HCT116 (cell line): ENCODE measurements around the gene CCDC73.

ENCODE experiments used
- CEBPB ChIP-seq: IDR thresholded peaks from 2 replicates; pipeline ENCODE4 v1.6.1; 2012; ENCODE audit warnings: low read depth
- CTCF ChIP-seq, 3 experiments: fragments of 200-600 bp in 1 of 3; sonication (generic) in 1 of 3; IDR thresholded peaks in 2 of 3; conservative IDR thresholded peaks in 1 of 3; 2 replicates each; pipeline ENCODE4 v1.5.1; 2012 to 2017; ENCODE audit warnings: low read depth in 2 of 3, low read length in 2 of 3, antibody characterized with exemption in 1 of 3, borderline replicate concordance in 1 of 3, control low read depth in 1 of 3, mild to moderate bottlenecking in 1 of 3, mixed read lengths in 1 of 3, mixed run types in 1 of 3, moderate library complexity in 1 of 3; ENCODE audit not compliant: insufficient read depth in 1 of 3
- FOSL1 ChIP-seq: IDR thresholded peaks from 2 replicates; pipeline ENCODE4 v1.6.1; 2012; ENCODE audit warnings: low read depth
- RAD21 ChIP-seq: IDR thresholded peaks from 2 replicates; pipeline ENCODE4 v1.6.1; 2012; ENCODE audit warnings: low read depth, mild to moderate bottlenecking
- TCF7L2 ChIP-seq: IDR thresholded peaks from 2 replicates; pipeline ENCODE4 v1.7.0; 2011; ENCODE audit warnings: borderline replicate concordance, inconsistent platforms; ENCODE audit not compliant: insufficient read depth, insufficient read length; ENCODE audit errors: extremely low read depth

- TF ChIP-seq CTCF (IDR thresholded peaks at IDR 0.05 in 2 of 3, conservative IDR thresholded peaks at IDR 0.05 in 1 of 3; ENCODE audit: borderline replicate concordance in 1 of 3, insufficient read depth in 1 of 3, low read depth in 2 of 3, low read length in 2 of 3) (peak in 2 of 3 experiments; percentile 37 to 43; a peak in 3 of 6 replicates), TCF7L2 (no peak), RAD21 (peak; percentile 56), FOSL1 (no peak), CEBPB (no peak)
Observed at GRCh38 chr11:32615422-32615821, 179.0 kb downstream of the CCDC73 start.
